Measurements from ENCODE around the gene PMM2.
"Not testable (repeated sequence)": the region's sequence is repeated elsewhere in the genome, so short reads cannot be mapped to it uniquely, and the experiment has no call there.

PMM2 gene

DNA sequence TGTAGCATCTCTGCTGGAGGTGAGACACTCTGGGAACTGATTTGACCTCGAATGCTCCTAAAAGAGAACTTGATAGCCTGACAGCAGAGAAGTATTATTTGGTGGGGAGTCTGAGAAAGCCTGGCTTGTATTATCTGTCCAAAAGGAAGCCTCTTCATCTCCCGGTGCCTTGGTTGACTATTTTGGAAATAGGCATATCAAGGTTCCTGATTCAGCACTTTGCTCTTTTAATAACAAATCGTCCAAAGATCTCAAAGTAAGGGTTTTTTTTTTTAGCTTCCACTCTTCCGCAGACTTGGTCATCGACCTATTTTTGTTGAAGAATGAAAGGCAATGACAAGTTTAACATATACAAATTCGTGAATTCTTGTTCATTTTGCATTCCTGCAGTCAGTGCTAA, 15.0 kb upstream of the PMM2 start:
- DNase-seq (ENCODE audit: low read depth, low spot score): no peak

DNA sequence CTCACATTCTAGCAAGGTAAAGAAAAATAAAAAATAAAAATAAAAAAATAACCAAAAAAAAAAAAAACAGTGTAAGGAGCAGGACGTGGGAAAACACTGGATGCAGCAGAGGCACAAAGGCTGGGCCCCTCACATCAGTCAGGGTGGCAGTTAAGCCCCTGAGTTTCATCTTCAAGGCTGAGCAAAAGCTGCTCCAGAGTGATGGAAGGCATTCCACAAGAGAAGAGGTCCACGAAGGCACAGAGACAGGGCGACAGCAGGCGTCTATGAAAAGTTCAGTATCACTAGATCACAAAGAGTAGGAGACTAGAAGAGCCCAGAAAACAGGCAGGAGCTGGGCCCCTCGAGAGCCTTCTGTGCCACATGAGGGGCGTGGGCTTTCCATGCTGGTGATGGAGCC, 12.2 kb upstream of the PMM2 start:
- no peak for DNase-seq (ENCODE audit: low read depth, low spot score)

DNA sequence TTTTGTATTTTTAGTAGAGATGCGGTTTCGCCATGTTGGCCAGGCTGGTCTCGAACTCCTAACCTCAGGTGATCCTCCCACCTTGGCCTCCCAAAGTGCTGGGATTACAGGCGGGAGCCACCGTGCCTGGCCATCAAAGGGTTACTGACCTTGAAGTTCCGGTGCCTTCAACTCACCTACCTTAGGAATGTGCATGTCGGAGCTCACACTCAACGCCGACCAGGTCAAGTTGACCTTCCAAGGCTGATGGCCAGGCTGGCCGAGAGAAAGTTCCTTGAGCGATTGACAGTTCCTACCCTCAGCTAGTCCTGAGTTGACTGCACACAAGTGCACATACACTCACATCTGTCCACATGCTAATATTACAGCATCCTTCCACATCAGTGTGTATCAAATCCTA, 11.3 kb upstream of the PMM2 start:
- DNase-seq (ENCODE audit: low read depth, low spot score): not testable (repeated sequence)

DNA sequence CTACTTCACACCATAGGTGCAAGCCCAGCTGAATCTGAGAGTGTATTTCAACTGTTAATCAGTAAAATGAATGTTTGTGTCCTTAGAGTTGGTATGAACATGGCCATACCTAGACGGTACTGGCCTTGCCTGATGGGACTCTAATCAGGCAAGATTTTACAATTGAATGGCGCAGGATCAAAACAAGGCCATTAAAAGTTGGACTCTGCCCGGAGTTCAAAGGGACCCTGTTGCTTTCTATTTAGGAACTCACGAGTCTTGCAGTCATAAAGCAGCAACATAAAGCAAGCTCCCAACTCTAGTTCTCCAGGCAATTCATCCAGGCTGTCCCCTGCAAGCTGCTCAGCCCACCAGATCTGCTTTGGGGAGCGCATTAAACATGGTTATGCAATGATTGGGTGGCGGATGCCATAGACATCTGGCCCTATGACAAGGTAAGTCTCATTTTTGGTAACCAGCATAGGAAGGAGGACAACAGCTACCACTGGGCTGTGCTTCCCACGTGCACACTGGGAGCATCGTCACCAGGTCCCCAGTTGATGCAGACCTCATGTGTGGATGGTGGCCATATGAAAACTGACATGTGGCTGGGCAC, 9.0 kb upstream of the PMM2 start:
- no peak for DNase-seq (ENCODE audit: low read depth, low spot score)

DNA sequence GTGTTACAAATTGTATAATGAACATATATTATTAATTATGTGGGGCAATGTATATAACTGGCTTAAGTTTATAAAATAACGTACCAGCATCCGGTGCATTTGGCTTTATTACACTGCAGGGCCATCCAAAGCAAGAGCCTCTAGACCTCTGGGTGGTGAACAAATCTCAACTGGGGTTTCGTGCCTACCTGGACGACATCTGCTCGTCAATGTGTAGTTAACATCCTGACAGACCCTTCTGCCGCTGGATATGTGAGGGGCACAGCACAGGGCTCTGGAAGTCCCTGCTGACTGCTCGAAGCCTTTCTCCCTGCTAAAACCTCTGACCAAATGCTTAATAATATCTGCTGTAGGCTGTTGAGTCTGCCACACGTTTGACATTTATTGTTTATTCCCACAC, 2.5 kb upstream of the PMM2 start:
- no peak for DNase-seq (ENCODE audit: low read depth, low spot score)

DNA sequence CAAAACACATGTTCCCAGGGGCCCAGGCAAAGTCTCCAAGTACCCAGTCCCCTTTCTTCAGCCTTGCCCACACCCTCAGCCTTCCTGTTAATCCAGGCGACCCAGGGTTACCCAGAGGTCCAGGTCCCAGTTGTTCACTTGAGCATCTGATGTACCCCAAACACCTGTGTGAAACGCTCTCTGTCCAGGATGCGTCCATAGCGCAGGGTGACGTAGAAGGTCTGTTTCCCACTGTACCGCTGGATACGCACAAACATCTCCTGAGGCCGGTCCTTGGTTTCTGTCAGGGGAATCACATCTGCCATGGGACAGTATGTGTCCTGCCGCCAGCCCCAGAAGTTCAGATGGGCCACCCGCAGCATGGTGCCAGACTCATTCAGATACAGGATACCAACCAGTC, 1.8 kb upstream of the PMM2 start:
- no peak for DNase-seq (ENCODE audit: low read depth, low spot score)

DNA sequence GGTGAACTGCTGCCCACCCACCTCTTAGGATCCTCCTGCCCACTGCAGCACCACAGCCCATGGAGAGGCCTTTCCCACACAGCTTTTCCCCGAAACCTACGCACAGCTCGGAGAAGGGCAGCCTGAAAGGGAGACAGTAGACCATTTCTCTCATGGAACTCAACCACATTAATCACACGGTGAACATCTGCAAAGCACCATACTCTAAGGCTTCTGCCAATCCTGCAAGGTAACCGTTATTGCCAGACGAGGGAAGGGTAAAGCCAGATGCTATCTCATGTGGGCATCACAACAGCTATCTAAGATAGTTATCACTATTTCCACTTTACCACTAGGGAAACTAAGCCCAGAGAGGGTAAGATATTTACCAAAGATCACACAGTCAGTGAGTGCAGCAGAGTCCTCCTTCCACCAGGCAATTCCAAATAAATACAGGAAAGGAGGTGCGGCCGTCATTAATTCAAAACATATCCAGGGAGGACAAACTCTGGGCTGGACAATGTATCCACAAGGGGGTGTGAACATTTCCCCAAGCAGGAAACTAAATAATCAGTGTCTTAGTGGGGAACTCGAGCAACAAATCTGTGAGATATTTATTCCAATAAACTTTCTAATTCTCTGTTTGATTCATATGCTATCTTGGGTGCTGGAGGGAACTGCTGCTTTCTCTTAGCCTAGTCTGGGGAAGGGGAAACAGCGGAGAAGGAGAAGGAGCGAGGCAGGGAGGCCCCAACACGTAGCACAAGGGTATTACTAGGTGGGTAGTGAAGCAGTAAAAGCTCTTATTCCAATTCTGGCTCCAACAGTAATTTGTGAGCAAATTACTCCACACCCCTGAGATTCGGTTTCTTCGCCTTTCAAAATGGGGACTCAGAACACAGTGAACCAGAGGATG, 923 bp upstream of the PMM2 start:
- no peak for DNase-seq (ENCODE audit: low read depth, low spot score)

DNA sequence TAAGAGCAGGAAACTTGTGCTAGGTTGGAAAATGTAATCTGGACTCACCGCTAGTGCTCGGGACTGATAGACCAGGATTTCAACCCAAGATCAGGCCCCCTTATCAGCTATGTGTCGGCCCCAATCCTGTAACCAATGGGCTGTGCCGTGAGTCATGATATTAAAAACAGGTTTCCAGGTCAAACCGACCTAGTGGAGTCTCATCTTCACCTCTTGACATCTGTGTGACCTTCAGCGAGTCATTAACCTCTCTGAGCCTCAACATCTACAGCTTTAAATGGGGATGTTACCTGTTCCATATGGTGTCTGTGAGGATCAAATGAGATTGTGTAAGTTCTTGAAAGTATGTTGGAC, 512 bp downstream of the PMM2 start:
- no peak for DNase-seq (ENCODE audit: low read depth, low spot score)

DNA sequence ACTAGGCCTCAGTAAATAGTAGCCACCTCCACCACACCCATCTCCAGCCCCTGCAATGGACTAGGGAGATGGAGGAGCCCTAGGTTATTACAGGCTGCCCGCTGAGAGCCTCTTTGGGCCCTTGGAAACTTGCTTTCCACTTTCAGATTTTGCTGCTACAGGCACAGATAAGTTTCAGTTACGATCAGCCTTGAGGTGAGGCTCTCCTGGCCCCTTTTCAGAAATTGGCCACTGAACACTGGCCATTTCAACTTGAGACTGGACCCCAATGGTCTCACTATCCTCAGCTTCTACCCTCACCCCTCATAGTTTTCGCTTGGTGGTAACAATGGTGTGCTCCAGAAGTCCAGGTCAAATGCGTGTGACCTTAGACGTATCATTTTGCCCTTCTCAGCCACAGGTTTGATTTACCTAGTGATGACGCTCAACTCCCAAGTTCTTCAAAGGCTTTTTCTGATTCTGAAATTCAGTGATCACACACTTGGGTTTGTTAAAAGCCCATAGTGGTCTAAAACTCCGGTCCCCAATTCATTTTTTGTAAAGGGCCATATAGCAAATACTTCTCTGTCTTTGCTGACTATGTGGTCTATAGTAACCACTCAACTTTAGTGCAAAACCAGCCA, 1.0 kb downstream of the PMM2 start:
- no peak for DNase-seq (ENCODE audit: low read depth, low spot score)

DNA sequence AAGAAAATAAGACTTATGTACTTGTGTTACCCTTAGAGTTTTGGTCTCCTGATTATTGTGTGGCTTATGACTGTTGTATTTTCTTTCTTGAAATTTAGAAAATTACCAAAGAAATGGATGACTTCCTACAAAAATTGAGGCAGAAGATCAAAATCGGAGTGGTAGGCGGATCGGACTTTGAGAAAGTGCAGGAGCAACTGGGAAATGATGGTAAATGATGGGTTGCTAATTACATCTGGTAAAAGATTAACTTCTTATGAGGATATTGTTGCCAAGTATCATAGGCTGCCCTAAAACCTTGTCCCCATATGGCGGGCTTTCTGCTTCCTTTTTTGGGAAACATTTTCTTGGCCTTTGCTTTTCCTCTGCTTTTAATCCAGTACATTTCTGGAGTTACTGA, 4.1 kb downstream of the PMM2 start:
- no peak for DNase-seq (ENCODE audit: low read depth, low spot score)

DNA sequence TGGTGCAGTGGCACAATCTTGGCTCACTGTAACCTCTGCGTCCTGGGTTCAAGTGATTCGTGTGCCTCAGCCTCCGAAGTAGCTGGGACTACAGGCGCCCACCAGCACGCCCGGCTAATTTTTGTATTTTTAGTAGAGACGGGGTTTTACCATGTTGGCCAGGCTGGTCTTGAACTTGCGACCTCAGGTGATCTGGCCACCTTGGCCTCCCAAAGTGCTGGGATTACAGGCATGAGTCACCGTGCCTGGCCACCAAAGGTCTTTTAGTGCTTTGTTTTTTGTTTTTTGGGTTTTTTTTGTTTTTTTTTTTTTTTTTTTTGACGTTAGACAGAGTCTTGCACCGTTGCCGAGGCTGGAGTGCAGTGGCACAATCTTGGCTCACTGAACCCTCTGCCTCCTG, 6.1 kb downstream of the PMM2 start:
- not testable (repeated sequence) for DNase-seq (ENCODE audit: low read depth, low spot score)

DNA sequence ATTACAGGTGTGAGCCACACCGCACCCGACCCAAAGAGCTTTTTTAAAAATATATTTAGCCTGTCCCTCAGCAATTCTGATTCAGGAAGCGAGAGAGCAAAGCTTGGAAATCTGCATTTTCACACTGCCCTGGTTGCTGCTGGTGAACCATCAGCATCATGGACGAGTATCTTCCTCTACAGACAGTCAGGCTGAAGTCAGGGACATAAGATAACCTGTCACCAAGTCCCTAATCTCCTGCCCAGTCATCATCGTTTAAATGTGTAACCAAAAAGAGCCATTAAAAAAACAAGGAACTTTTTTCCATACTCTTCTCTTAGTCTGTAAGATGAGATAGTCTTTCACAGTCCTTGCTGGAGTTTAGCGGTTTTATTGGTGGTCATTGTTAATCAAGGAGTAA, 6.7 kb downstream of the PMM2 start:
- DNase-seq (ENCODE audit: low read depth, low spot score): no peak

DNA sequence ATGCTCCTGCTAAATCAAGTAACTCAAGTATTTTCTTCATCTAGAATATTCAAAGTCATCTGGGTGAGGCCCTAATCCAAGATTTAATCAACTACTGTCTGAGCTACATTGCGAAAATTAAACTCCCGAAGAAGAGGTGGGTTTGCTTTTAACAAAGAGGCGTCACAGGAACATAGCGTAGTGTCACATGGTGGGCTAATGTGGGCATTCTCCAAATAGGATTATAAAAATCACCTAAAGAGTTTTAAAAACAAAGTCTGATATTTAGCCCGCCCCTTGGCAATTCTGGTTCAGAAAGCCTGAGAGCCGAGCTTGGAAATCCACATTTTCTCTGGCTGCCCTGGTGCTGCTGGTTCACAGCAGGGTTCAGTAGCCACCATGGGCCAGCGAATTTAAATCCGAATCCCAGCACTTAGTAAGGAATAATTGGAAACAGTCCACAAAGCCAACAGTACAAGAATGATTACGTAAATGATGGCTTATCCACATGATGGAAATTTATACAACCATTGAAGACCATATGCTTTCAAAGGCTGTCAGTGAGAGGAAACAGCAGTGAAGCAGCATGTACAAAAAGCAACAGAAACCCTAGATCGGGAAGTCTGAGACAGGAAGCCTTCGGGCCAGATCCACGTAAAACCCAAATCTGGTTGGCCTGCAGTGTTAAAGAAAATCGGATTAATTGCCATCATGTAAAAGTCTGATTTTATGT, 8.8 kb downstream of the PMM2 start:
- no peak for DNase-seq (ENCODE audit: low read depth, low spot score)

DNA sequence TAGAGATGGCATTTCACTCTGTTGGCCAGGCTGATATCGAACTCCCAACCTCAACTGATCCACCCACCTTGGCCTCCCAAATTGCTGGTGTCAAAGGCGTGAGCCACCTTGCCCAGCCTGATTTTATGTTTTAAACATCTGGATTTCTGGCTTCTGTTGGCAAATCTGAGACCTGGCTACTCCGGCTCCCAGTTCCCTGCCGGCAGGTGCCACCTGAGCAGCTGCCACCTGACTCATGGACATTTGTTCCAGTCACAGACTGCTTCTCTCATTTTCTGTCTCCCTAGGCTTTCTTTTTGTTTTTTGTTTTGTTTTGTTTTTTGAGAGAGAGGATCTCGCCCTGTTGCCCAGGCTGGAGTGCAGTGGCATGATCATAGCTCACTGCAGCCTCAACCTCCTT, 9.6 kb downstream of the PMM2 start:
- DNase-seq (ENCODE audit: low read depth, low spot score): no peak

DNA sequence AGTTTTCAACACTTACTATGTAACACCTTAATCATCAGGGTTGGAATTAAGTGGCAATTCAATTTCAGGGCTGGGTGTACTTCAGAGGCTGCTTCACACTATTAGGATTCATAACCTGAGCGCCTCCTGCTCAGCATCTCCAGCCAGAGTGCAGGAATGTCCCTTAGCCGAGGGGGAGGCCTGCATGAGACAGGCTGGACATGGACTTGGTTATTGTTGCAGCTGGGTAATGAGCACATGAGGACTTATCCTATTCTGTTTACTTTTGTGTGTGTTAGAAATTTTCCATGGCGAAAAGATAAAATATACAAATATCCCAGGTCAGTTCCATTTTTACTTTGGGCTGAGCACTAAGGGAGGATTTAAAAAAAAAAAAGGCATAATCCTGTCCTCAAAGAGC, 10.4 kb downstream of the PMM2 start:
- DNase-seq (ENCODE audit: low read depth, low spot score): no peak

DNA sequence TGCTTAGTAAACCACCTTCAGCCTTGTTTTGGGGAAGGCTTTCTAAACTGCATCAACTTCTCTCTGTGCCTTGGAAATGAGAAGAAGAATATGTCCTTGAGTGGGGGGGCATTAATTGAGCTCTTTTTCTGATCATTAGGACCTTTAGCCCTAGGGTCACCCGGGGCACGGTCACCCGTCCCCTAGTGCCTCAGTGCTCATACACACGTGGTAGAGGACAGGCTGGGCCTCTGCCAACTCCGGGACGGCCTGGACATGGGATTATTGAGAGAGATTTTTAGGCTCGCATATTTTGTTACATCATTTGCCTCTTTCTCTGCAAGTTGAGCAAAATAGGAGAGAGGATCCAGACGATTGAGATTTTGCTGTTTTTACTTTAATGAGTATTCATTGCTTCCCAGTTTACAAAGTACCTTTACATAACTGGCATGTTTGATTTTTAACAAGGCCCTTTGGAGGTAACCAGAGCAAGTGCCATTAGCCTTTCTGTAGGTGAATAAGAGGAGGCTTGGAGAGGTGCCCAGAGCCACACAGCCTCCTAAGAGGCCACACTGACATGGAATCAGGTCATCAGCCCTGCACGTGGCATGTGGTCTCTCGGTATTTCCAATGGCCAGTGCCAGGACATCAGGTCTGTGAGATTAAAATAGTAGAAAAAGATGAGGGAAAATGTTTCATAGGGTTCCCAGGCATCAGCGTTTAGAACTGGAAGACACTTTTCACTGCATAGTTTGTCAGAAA, 11.1 kb downstream of the PMM2 start:
- no peak for DNase-seq (ENCODE audit: low read depth, low spot score)

DNA sequence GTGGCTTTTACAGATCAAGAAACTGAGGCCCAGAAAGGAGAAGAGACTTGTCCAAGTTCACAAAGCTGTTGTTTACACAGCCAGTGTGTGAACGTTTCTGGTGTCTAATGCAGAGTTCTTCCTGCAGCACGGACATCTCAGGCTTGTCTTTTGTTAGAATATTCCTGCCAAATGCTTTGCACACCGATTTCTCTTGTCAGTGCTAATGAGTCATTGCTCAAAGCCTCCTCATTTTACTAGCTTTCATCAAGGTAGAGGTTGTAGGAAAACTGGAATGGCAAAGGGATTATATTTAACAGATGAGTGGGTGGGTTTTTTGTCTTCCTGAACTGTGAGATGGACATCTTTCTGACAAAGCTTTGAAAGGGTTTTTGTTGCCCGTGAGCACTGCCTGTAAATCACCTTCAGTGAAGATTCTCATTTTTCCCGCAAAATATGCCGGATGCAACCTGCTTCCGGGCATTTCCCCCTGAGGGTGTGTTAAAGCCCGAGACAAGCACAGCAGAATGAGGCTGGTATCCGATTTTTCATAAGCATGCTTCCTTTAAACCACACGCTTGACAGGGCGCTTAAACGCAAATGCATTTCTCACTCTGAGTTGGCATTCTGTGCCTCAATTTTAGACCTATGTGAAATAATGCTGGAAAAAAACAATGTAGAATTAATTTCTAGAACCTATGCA, 14.7 kb downstream of the PMM2 start:
- DNase-seq (ENCODE audit: low read depth, low spot score): no peak

DNA sequence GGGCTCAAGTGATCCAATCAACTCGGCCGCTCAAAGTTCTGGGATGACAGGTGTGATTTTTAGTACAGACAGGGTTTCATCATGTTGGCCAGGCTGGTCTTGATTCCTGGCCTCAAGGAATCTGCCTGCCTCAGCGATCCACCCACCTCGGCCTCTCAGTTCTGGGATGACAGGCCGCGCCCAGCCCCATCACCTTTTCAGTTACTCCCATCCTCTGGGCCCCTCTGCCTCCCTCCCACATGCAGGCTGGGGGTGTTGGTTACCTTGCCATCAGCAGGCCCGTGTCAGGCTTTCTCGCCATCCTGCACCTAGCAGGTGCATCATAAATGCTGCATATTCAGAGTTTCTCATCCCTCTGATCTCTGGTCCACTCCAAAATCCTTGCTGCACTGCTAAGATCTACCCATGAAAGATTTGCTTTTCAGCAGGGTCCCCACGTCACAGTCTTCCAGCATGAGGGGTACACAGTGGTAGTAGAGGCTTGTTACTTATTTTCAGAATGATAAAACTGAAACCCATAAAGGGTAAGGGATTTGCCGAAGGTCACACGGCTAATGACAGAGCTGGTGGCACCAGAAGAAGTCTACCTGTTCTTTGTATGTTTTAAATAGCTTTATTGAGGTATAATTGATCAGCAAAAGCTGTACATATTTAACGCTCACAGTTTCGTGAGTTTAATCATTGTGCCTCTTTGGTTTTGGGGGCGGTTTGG, 16.6 kb downstream of the PMM2 start:
- no peak for DNase-seq (ENCODE audit: low read depth, low spot score)

DNA sequence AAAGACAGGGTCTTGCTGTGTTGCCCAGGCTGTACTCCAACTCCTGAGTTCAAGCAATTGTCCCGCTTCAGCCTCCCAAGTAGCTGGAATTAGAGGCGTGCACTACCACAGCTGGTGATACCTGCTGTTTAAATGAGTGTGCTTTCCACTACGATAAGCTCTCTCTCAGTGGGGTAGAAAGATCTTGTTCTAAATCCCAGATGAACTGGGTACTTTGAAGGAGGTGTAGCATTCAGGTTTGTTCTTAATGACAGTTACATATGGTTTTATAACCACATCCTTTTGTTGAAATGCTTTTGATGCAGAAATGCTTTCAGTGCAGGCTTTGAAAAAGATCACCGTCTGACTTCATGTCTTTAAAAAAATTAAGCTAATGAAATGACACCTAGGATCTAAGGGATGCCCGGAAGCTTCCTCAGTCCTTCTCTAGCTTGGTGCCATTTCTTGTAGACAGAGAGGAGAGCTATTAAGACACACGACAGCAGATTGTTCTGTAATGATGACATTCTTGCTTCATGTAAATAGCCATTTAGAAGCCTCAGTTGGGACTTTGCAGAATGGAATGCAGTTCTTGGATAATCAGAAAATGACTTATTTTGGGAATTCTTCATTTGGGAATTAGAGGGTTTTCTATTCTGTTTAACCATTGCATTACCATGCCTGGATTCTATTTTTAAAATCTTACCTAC, 19.5 kb downstream of the PMM2 start:
- no peak for DNase-seq (ENCODE audit: low read depth, low spot score)
